ENCODE data around the gene TCAP.
"Not testable (repeated sequence)": the region's sequence is repeated elsewhere in the genome, so short reads cannot be mapped to it uniquely, and the experiment has no call there.

Gene TCAP

DNA sequence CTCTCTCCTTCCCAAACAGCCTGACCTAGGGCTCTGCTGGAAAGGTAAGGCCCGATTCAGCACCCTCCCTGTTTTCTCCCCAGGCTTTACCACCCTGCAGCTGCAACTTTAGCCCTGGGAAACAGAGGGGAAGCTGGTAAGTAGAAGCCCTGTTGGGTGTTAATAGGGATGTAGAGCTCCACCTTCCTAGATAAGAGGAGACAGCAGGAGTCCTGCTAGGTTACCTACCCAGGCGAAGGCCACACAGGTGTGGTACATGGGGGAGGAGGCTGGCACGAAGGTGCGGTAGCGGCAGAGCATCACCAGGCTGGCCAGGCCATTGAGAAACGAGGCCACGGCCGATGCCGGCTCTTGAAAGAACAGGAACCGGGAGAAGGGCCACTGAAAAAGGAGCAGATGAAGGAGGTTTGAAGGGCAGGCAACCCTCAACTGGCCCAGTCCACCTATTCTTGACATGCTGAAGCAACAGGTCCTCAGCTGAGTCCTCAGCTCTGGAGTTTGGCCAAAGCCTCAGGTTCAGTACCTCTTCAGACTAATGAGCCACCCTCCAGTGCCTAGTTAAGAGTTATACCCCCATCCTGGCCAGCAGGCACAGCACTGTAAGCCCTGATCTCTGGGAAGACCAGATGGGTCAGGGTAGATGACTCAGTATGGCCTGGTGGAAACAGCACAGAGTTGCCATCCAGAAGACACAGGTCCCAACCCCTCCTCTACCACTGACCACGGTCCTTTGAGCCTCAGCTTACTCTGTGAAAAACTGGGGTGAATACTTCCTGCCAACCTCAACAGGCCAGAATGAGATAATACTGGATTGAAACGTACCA, 19.4 kb downstream of the TCAP start:
- DNase-seq = no peak

DNA sequence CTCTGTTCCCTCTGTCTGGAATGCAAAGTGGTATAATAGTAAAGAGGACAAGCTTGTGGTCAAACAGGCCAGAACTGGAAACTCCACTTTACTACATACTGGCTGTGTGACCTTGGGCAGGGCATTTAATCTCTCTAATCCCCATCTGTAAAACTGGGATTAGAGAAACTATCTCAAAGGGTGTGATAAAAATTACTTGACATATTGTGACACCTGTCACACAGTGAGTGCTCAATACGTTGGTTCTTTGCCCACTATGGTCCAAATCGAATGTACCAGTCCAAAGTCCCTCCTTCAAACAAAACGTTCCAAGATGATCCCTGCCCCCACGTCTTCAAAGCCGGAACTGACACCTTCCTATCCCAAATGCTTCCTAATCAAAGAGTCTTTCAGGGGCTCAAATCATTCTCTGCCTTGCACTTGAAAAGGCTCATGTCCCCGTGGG, 22.0 kb downstream of the TCAP start:
- no peak for DNase-seq

GRCh38 chr17:39687546-39688474, 22.7 kb downstream of the TCAP start, which contains the start of gene PGAP3:
PGAP3 (minus strand) TSS chr17:39688057; CDS start chr17:39688014, 43 bp downstream.
- DNase-seq = peak; percentile 89

DNA sequence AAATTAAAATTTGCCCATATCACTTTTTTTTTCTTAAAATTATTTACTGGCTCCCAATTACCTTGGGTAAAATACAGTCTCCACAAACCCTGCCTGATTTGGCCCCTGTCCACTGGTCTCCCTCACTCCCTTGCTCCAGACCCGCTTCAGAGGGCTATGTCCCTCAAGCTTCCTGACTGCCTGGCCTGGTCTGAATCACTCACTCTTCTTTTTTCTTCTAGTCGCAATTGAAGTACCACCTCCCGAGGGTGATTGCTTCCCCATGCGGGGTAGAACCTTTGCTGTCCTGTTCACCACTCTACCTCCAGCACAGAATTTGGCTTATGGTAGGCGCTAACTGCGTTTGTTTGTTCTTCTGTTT, 23.3 kb downstream of the TCAP start:
- DNase-seq = no peak

GRCh38 chr17:39688945-39689344, 23.8 kb downstream of the TCAP start:
- DNase-seq = no peak

DNA sequence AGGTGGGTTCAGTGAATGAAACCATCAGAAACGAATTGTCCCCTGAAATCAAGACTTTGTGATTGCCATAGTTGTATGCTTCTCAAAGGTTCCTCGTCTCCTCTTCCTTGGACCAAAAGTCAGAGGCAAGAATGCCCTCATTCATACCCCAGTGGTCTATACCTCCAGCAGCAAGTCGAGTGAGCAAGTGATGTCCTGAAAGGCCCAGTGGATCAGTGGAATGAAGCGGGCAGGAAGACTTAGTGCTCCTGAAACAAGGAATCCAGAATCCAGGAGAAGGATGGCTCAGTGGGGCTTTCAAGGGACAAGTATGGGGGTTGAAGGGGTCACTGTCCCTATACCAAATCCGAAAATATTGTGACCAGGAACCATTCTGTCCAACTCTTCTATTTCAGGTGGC, 29.4 kb downstream of the TCAP start:
- DNase-seq = no peak

GRCh38 chr17:39695089-39695474, 29.9 kb downstream of the TCAP start:
- DNase-seq = no peak

GRCh38 chr17:39696731-39697130, 31.6 kb downstream of the TCAP start:
- no peak for DNase-seq

DNA sequence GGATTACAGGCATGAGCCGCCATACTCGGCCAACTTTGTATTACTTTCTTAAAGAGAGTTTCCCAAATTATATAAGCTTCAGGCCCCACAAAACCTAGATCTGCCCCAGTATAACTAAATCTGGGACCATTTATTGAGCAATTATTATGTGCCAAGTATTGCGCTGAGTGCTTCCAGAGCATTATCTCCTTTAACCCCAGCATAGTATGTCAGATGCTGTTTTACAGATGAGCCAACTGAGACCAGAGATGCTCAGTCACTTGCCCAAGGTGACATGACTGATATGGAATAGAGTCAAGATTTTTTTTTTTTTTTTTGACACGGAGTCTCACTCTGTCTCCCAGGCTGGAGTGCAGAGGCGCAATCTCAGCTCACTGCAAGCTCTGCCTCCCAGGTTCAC, 32.8 kb downstream of the TCAP start:
- no peak for DNase-seq

DNA sequence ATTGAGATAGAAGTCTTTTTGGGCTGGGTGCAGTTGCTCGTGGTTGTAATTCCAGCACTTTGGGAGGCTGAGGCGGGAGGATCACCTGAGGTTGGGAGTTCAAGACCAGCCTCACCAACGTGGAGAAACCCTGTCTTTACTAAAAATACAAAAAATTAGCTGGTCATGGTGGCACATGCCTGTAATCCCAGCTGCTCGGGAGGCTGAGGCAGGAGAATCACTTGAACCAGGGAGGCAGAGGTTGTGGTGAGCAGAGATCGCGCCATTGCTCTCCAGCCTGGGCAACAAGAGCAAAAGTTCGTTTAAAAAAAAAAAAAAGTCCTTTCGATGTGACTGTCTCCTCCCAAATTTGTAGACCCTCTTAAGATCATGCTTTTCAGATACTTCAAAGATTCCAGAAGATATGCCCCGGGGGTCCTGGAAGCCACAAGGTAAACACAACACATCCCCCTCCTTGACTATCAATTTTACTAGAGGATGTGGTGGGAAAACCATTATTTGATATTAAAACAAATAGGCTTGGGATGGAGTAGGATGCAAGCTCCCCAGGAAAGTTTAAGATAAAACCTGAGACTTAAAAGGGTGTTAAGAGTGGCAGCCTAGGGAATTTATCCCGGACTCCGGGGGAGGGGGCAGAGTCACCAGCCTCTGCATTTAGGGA, 34.1 kb downstream of the TCAP start:
- DNase-seq = not testable (repeated sequence)

GRCh38 chr17:39699818-39700147, 34.6 kb downstream of the TCAP start, which contains the start of gene ERBB2:
ERBB2 (plus strand) TSS chr17:39700064; CDS start chr17:39700239, 175 bp downstream.
- no peak for DNase-seq

GRCh38 chr17:39700148-39700987, 35.2 kb downstream of the TCAP start:
- no peak for DNase-seq

DNA sequence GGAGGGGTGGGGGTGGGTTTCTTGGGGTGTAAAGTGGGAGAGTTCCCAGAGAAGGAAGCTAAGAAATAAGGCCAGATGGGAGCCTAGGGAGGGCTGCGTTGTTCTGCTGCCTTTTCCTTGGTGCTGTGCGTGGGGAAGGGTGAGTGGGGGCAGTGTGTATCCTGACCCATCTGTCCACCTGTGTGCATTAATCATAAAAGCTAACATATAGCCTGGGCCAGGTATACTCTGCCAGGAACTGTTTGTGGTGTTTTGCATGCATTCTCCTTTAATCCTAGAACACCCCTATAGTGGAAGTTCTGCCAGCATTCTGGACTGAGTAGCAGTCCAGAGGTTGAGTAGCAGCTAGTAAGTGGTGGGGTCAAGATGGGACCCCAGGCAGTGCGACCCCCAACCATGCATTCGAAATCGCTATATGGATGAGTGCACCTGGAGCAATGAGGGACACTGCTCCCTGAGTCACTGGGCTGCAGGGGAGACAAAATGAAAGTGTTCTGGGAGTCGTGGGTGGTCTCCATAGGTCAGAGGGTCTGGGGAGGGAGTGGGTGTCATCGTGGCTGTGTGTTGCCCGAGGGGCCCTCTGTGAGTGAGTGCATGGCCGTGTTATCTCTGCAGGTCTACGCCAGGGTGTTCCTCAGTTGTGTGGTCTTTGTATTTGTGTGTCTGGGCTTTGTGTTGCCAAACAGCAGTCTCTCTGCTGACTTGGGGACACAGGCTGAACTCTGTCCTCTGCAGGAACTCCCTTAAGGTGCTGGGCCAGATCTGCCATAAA, 36.0 kb downstream of the TCAP start:
- no peak for DNase-seq

DNA sequence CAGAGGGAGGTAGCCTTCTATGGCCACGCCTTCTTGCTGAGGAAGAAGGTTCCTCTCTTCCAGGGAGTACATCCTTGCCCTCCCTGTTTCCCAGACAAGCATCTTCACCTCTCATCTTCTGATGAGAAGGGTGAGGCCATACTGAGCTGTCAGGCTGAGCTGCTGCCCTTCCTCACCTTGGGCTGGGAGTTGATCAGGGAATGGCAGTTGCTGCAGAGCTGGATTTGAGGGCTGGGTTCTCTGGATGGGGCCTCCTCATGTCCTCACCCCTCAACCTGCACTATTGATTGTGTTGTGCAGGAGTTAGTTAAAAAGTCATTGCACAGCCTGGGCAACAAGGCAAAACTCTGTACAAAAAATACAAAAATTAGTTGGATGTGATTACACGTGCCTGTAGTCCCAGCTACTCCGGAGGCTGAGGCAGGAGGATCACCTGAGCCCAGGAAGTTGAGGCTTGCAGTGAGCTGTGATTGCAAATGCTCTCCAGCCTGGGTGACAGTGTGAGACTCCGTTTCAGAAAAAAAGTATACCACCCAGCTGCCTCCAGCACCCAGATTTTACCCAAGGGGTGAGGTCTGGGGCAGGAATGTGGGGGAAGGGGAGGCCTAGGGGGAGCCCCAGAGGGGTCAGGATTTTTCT, 36.8 kb downstream of the TCAP start:
- no peak for DNase-seq

DNA sequence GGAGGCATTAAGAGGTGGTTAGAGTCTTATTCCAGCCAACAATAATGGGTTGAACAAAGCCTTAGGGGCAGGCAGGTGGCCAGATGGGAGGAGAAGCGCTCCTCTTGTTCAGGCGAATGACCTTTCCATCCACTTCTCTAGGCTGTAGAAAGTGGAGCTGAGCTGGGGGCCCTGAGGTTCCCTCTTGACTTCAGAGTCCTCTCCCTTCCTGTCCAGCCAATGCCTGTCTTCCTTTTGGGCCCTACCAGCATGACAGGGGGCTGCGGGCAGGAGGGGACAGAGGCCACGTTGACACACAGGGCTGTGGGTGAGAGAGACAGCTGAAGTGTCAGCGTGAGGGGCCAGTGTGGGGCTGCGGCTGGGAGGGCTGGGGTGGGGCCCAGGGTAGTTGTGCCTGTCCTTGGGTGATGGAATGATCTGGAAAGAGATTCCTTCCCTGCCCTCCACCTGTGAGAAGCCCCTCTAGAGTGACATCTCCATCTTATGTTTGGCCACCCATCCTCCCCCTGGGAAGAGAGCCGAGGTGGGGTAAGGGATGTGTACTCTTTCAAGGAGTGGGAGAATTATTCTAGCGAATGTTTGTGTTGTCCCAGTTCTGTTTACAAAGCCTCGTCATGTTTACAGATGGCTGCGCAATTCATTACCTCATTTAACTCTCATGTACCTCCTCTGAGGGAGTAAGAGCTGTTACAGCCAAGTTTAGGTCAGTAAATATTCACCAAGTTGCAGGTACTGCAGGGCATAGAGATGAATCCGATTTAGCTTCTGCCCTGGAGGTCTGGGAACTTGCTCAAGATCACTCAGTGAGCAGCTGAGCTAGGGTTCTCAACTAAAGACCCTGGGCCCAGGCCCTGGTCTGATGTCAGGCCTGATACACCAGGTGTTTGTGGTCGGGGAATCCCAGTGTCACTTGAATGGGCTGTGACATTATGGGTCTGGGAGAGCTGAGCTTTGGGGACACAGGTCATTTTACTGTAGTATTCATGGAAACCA, 38.0 kb downstream of the TCAP start:
- DNase-seq = no peak

DNA sequence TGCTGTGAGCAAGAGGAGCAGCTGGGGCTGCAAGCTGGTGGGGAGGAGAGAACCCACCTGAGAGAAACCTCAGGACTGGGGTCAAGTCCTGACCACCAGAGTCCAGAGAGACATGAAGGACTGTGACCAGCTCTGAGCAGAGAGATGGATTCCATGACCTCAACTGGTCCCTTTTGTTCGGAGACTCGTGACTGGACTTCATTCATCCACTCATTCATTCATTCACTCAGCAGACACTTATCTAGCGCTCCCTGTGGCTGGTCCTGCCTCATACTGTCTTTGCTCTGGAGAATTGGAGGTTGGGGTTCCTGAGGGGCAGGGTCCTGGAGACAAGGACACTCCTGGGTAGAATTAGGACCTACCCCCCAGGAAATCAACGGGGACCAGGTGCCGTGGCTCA, 38.8 kb downstream of the TCAP start:
- no peak for DNase-seq

- DNase-seq = no peak
Measured at GRCh38 chr17:39704821-39705551, 39.8 kb downstream of the TCAP start.

DNA sequence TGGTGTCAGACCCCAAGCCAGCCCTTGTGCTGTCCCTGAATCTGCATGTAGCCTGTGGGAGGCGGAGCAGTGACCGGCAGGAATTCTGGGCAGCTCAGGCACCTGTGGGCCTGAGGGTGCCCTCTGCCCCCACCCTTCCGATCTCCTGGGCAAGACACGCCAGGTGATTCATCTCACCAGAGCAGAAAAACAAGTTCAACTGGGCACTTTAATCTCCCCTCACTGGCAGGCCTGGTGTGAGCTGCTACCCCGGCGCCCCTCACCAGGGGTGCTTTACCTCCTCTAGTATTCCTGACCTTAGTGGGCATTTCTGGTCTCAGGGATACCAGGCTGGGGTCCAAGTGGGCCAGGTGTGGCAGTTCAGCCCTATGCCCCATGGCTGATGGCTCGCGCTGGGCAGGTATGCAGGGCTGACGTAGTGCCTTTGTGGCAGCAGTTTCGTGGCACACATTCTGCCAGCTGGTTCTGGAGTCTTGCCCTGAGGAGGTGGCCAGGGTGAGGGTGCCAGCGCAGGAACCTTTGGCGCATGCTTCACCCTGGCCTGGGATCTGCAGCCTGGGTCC, 40.7 kb downstream of the TCAP start:
- no peak for DNase-seq

GRCh38 chr17:39706383-39706782, 41.2 kb downstream of the TCAP start:
- no peak for DNase-seq
